Neural cell (in vitro differentiated cells): Measurements from ENCODE around the gene AMD1.

Experiments used
- EP300 ChIP-seq: fragments of 450-650 bp; conservative IDR thresholded peaks from 2 replicates; pipeline ENCODE4 v1.6.1; 2014; ENCODE audit warnings: antibody characterized with exemption, mild to moderate bottlenecking, moderate library complexity; ENCODE audit not compliant: poor library complexity, severe bottlenecking
- MXI1 ChIP-seq: fragments of 450-650 bp; conservative IDR thresholded peaks from 2 replicates; pipeline ENCODE4 v1.6.1; 2014; ENCODE audit warnings: antibody characterized with exemption, mild to moderate bottlenecking; ENCODE audit not compliant: poor library complexity, severe bottlenecking
- POLR2AphosphoS5 ChIP-seq: IDR thresholded peaks from 2 replicates; pipeline ENCODE4 v1.6.1; 2012
- RAD21 ChIP-seq: fragments of 450-650 bp; conservative IDR thresholded peaks from 2 replicates; pipeline ENCODE4 v1.6.1; 2014; ENCODE audit warnings: antibody characterized with exemption, mild to moderate bottlenecking, moderate library complexity
- SMC3 ChIP-seq: fragments of 450-650 bp; conservative IDR thresholded peaks from 2 replicates; pipeline ENCODE4 v1.6.1; 2014; ENCODE audit warnings: antibody characterized with exemption, mild to moderate bottlenecking, moderate library complexity; ENCODE audit not compliant: poor library complexity
- TF ChIP-seq, protein P1 (sequence below): fragments of 450-650 bp; IDR thresholded peaks from 2 replicates; pipeline ENCODE4 v1.5.1; 2014; ENCODE audit warnings: antibody characterized with exemption, mild to moderate bottlenecking, moderate library complexity; ENCODE audit not compliant: poor library complexity, severe bottlenecking
- TF ChIP-seq, protein P2 (sequence below): IDR thresholded peaks from 2 replicates; pipeline ENCODE4 v1.6.1; 2012; ENCODE audit warnings: borderline replicate concordance

DNA sequence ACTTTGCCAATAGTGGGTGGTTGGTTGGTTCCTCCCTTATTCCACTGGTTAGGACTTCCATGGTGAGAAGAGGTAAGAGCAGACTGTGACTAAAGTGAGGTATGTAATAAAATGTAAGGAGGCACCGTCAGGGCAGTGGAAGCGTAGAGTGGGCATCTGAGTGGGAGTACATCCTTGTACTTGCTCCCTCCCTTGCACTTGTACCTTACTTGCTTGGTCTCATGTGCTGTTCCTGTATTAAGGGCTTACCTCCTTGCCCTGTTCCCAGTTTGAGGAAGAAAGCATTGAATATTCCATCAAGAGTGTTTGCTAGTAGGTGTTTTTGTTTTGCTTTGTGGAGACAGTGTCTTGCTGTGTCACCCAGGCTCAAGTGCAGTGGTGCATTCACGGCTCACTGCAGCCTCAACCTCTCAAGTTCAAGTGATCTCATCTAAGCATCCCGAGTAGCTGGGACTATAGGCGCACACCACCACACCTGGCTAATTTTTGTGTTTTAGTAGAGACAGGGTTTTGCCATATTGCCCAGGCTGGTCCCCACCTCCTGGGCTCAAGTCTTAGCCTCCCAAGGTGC, 25.5 kb downstream of the AMD1 start:
- no peak for TF ChIP-seq EP300
- TF ChIP-seq, protein P1, sequence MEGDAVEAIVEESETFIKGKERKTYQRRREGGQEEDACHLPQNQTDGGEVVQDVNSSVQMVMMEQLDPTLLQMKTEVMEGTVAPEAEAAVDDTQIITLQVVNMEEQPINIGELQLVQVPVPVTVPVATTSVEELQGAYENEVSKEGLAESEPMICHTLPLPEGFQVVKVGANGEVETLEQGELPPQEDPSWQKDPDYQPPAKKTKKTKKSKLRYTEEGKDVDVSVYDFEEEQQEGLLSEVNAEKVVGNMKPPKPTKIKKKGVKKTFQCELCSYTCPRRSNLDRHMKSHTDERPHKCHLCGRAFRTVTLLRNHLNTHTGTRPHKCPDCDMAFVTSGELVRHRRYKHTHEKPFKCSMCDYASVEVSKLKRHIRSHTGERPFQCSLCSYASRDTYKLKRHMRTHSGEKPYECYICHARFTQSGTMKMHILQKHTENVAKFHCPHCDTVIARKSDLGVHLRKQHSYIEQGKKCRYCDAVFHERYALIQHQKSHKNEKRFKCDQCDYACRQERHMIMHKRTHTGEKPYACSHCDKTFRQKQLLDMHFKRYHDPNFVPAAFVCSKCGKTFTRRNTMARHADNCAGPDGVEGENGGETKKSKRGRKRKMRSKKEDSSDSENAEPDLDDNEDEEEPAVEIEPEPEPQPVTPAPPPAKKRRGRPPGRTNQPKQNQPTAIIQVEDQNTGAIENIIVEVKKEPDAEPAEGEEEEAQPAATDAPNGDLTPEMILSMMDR, result no peak
- TF ChIP-seq POLR2AphosphoS5, result no peak
- TF ChIP-seq SMC3, result no peak
- TF ChIP-seq MXI1, result no peak
- TF ChIP-seq, protein P2, sequence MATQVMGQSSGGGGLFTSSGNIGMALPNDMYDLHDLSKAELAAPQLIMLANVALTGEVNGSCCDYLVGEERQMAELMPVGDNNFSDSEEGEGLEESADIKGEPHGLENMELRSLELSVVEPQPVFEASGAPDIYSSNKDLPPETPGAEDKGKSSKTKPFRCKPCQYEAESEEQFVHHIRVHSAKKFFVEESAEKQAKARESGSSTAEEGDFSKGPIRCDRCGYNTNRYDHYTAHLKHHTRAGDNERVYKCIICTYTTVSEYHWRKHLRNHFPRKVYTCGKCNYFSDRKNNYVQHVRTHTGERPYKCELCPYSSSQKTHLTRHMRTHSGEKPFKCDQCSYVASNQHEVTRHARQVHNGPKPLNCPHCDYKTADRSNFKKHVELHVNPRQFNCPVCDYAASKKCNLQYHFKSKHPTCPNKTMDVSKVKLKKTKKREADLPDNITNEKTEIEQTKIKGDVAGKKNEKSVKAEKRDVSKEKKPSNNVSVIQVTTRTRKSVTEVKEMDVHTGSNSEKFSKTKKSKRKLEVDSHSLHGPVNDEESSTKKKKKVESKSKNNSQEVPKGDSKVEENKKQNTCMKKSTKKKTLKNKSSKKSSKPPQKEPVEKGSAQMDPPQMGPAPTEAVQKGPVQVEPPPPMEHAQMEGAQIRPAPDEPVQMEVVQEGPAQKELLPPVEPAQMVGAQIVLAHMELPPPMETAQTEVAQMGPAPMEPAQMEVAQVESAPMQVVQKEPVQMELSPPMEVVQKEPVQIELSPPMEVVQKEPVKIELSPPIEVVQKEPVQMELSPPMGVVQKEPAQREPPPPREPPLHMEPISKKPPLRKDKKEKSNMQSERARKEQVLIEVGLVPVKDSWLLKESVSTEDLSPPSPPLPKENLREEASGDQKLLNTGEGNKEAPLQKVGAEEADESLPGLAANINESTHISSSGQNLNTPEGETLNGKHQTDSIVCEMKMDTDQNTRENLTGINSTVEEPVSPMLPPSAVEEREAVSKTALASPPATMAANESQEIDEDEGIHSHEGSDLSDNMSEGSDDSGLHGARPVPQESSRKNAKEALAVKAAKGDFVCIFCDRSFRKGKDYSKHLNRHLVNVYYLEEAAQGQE, result no peak
- TF ChIP-seq RAD21, result no peak
